Lower lobe of right lung (tissue), 2 donors: Measurements from ENCODE around the gene TSFM. TPM values are rescaled to one million over a fixed set of nuclear protein-coding genes. Genes with fewer than 3 reads are reported as not detected.

Source experiments
- ATAC-seq, 2 donors: fragments of 200-7000 bp; cut with Tn5 transposase; one replicate each; pipeline ENCODE4 v1.9.1; 2020 to 2022; ENCODE audit warnings: mild to moderate bottlenecking in 2 of 2, moderate library complexity in 2 of 2
- DNase-seq: peaks from one replicate; pipeline ENCODE4 v3.0.0-alpha.2; 2020
- H3K27ac ChIP-seq: fragments of 200-600 bp; one replicate; pipeline ENCODE4 v1.8.0; 2022
- H3K27me3 ChIP-seq: fragments of 200-600 bp; one replicate; pipeline ENCODE4 v1.8.0; 2022; ENCODE audit warnings: low read depth
- H3K36me3 ChIP-seq: fragments of 200-600 bp; one replicate; pipeline ENCODE4 v1.8.0; 2022; ENCODE audit warnings: mild to moderate bottlenecking
- H3K4me1 ChIP-seq: fragments of 200-600 bp; one replicate; pipeline ENCODE4 v1.8.0; 2022
- H3K4me3 ChIP-seq: fragments of 200-600 bp; one replicate; pipeline ENCODE4 v1.8.0; 2022; ENCODE audit warnings: mild to moderate bottlenecking
- H3K9me3 ChIP-seq: fragments of 200-600 bp; one replicate; pipeline ENCODE4 v1.8.0; 2022
- intact Hi-C: fragments of 100-400 bp; cut with DNase I; formaldehyde crosslinking; loops from one replicate; pipeline ENCODE4 v1.11.0; 2022
- total RNA-seq: library from RNA; stranded (reverse); fragmentation: NEBNext Ultra II Directional; extraction: Animal tissue kit (Norgen Biotek cat#: 25700); gene quantifications from one replicate; pipeline ENCODE4 v1.2.1, GENCODE V29; 2021
- TF ChIP-seq, protein P1 (sequence below): fragments of 200-600 bp; IDR thresholded peaks from one replicate; pipeline ENCODE4 v1.8.0; 2022; ENCODE audit warnings: antibody characterized with exemption, mild to moderate bottlenecking
- donor health status: DM: no; HTN: yes; CAD: no; lungs with severe emphysema.

The TSFM gene
- total RNA-seq, 1 donor from 2014 or later, result 22.6 TPM

DNA sequence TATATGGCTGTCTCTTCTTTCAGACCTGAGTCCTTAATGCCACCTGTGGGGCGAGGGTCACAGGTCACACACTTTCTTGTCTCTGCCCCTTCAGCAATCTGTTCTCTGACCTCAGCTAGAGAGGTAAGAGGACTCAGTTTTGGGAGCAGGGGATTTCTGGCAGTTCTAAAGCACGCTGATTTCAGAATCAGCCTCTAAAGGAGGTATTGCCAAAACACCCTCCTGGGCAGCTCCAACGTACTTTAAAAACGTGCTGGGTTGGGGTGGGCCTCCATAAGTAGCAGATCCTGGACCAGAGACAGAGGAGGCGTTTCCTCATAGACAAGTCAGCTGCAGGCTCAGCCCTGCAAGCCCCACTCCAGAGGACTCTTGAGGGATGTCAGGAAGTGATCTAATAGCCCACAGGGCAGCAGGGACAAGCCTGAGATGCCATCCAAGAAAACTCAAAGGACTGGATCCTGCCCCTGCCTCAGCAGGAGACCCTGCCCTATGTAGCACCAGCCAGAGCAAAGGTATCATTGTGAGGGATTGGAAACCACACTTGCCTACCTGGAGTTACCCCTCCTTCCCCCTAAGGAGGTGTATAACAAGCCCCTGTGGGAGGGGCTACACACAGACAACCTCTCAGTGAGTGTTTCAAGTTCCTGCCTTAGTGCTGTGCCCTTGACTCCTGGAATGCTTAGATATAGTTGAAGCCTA is 55.4 kb downstream of the TSFM start:
- H3K4me3 ChIP-seq, result peak overlapping the region; percentile 41
- DNase-seq, result peak; percentile 72
- TF ChIP-seq, protein P1, sequence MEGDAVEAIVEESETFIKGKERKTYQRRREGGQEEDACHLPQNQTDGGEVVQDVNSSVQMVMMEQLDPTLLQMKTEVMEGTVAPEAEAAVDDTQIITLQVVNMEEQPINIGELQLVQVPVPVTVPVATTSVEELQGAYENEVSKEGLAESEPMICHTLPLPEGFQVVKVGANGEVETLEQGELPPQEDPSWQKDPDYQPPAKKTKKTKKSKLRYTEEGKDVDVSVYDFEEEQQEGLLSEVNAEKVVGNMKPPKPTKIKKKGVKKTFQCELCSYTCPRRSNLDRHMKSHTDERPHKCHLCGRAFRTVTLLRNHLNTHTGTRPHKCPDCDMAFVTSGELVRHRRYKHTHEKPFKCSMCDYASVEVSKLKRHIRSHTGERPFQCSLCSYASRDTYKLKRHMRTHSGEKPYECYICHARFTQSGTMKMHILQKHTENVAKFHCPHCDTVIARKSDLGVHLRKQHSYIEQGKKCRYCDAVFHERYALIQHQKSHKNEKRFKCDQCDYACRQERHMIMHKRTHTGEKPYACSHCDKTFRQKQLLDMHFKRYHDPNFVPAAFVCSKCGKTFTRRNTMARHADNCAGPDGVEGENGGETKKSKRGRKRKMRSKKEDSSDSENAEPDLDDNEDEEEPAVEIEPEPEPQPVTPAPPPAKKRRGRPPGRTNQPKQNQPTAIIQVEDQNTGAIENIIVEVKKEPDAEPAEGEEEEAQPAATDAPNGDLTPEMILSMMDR, result no peak
- H3K4me1 ChIP-seq, result peaks cover 100% of the 10 kb centered on the region
- H3K36me3 ChIP-seq, result peaks cover 8% of the 10 kb centered on the region
- H3K27me3 ChIP-seq, result no peaks in the 10 kb centered on the region
- intact Hi-C loops, result loop anchor here (10.0 kb wide), 1 partner anchor 57 kb away; no protein-coding TSS in a partner anchor
- ATAC-seq, result peak; percentile 82 to 84
- H3K27ac ChIP-seq, result peak overlapping the region; percentile 67
- no peaks in the 10 kb centered on the region for H3K9me3 ChIP-seq

DNA sequence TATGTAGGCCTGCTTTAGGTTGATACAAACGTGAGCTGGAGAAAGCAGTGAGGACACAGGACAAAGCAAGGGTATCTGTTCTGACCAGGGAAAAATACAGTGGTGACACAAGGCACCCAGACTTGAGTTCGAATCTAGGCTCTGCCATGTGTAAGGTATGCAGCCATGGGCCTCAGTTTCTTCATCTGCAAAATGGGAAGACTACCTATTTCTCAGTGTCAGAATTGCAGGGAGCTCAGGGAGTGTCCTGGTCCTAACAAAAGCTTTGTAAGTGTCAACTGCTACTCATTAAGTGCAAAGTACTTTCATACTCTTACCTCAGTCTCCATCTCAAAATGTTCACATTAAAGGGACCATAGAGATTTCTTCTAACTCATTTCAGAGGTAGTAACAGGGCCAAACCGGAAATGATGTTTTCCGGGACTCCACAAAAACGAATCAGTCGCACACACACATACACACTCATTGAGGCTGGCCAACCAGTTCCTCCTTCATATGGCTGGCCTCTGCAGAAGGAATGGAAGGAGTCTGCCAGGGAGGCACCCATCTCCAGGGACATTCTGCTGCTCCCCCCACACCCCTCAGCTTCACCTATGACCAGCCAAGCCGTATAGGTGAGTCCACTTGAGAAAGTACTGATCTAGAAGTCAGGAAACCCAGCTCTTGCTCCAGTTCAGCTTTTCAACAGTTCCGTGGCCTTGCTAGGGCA is 56.2 kb downstream of the TSFM start:
- DNase-seq (no peak), ATAC-seq (peak in 1 of 2 donors; percentile 5)
- Histone ChIP-seq H3K27me3 (no peaks in the 10 kb centered on the region), H3K4me1 (peaks cover 100% of the 10 kb centered on the region), H3K36me3 (peaks cover 8% of the 10 kb centered on the region), H3K27ac (peak overlapping the region; percentile 67), H3K4me3 (peak overlapping the region; percentile 100), H3K9me3 (no peaks in the 10 kb centered on the region)
- TF ChIP-seq, protein P1, result no peak
- intact Hi-C loops, result loop anchor here (10.0 kb wide), 1 partner anchor 56 kb away; no protein-coding TSS in a partner anchor

DNA sequence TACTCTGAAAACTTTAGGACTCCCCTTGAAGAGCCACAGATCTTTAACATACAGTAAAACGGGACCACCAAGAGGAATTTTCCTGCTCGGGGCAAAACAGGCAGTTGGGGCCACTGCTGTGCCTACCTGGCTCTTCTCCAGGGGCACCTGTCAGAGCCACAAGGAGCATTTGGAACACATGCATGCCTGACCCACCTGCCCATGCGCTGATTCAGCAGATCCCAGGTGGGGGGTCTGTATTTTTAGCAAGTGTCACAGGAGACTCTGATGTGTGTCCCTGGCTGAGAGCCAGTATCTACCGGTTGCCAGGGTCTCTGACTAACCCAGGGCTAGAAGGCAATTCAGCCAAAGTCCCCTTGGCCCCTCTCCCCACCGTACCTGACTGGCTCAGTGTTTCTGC is 57.4 kb downstream of the TSFM start:
- intact Hi-C loops, result loop anchor here (10.0 kb wide), 1 partner anchor 55 kb away; no protein-coding TSS in a partner anchor
- Histone ChIP-seq H3K27ac (no peak overlapping the region), H3K4me3 (peak overlapping the region; percentile 100)

DNA sequence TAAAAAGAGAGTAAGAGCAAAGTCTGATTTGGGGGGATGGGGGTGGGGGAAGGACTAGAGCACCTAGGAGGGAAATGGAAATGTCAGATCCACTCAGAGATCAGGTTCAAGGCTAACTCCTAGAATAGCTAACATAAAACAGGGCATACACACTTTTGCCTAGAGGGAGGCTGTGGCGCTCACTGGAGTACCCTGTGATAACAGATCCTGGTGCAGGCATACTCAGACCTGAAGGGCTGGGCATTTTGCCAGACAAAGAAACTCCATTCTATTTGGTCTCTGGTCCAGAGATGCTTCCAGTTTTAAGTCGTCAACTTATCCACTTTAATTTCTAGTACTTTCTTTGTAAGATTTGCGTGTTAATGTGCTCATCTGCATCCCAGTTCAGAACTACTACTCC is 58.1 kb downstream of the TSFM start:
- Histone ChIP-seq H3K27me3 (no peaks in the 10 kb centered on the region), H3K4me3 (peak overlapping the region; percentile 100), H3K27ac (no peak overlapping the region), H3K36me3 (peaks cover 8% of the 10 kb centered on the region), H3K4me1 (peaks cover 88% of the 10 kb centered on the region), H3K9me3 (no peaks in the 10 kb centered on the region)
- DNase-seq (no peak), ATAC-seq (no peak)
- intact Hi-C loops, result no loop called here
- TF ChIP-seq, protein P1, result no peak

More for the DNA sequence above, 57.4 kb downstream of the TSFM start:
- Histone ChIP-seq H3K9me3 (no peaks in the 10 kb centered on the region), H3K36me3 (peaks cover 8% of the 10 kb centered on the region), H3K4me1 (peaks cover 96% of the 10 kb centered on the region), H3K27me3 (no peaks in the 10 kb centered on the region)
- DNase-seq (no peak), ATAC-seq (no peak)
- TF ChIP-seq, protein P1, result no peak

DNA sequence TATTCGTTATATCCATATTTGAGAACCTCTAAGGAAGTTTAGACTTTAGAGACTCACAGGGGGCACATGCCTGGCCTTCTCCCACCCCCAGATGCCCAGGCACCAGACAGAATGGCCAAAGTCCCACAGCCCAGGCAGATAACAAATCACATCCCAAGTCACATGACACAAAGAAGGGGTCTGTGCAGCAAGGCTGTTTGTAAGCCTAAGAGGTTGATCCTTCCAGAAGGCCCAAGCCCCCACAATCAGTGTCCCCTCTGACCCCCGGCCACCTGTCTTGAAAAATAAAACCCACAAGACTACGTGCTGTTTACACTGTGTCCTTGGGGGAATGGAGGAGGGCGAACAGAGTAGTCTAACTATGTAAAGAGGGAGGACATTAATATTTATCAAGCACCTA is 58.9 kb downstream of the TSFM start:
- Histone ChIP-seq H3K36me3 (peaks cover 8% of the 10 kb centered on the region), H3K27me3 (no peaks in the 10 kb centered on the region), H3K4me1 (peaks cover 81% of the 10 kb centered on the region), H3K4me3 (peak overlapping the region; percentile 100), H3K27ac (peak overlapping the region; percentile 14), H3K9me3 (no peaks in the 10 kb centered on the region)
- TF ChIP-seq, protein P1, result no peak
- DNase-seq, result no peak
- ATAC-seq, result no peak
- intact Hi-C loops, result no loop called here
